SKM-1 (cell line): ENCODE measurements around the gene RSF1.

Experiments used
- DNase-seq: peaks from one replicate; lab custom pipeline; 2025; ENCODE audit not compliant: unreplicated experiment; lab: John Stamatoyannopoulos, UW

Gene RSF1

GRCh38 chr11:77750394-77751156 lies 69.9 kb downstream of the RSF1 start:
- DNase-seq = no peak

GRCh38 chr11:77749232-77749631 lies 71.3 kb downstream of the RSF1 start:
- DNase-seq = no peak

GRCh38 chr11:77748266-77748665 lies 72.3 kb downstream of the RSF1 start:
- no peak for DNase-seq

- DNase-seq = no peak
These were observed 73.0 kb downstream of the RSF1 start for GRCh38 chr11:77747381-77747969.

- no peak for DNase-seq
These were observed 84.0 kb downstream of the RSF1 start for GRCh38 chr11:77736473-77736872.

- no peak for DNase-seq
These were observed 85.6 kb downstream of the RSF1 start for GRCh38 chr11:77734890-77735289.

- DNase-seq = no peak
These were observed 88.4 kb downstream of the RSF1 start for GRCh38 chr11:77732143-77732542.

- DNase-seq = no peak
These were observed 89.7 kb downstream of the RSF1 start for GRCh38 chr11:77730789-77731188.

GRCh38 chr11:77729063-77729462 lies 91.5 kb downstream of the RSF1 start:
- no peak for DNase-seq

- DNase-seq = no peak
These were observed 92.2 kb downstream of the RSF1 start for GRCh38 chr11:77728203-77728786.

- DNase-seq = no peak
These were observed 94.0 kb downstream of the RSF1 start for GRCh38 chr11:77726524-77726923.

- no peak for DNase-seq
These were observed 95.1 kb downstream of the RSF1 start for GRCh38 chr11:77725433-77725832.

GRCh38 chr11:77724636-77725035 lies 95.9 kb downstream of the RSF1 start:
- DNase-seq = no peak

- no peak for DNase-seq
These were observed 97.5 kb downstream of the RSF1 start for GRCh38 chr11:77723024-77723423.

GRCh38 chr11:77710358-77710757 lies 110.2 kb downstream of the RSF1 start:
- no peak for DNase-seq

- no peak for DNase-seq
These were observed 114.5 kb downstream of the RSF1 start for GRCh38 chr11:77705876-77706579.

- no peak for DNase-seq
These were observed 115.2 kb downstream of the RSF1 start for GRCh38 chr11:77705195-77705875.

- no peak for DNase-seq
These were observed 116.5 kb downstream of the RSF1 start for GRCh38 chr11:77704029-77704428.

- DNase-seq = no peak
These were observed 121.1 kb downstream of the RSF1 start for GRCh38 chr11:77699425-77699824.

GRCh38 chr11:77698896-77699295 lies 121.6 kb downstream of the RSF1 start:
- no peak for DNase-seq

- DNase-seq = no peak
These were observed 122.7 kb downstream of the RSF1 start for GRCh38 chr11:77697865-77698264.
